PC-3 (cell line): ENCODE measurements around the gene REEP3. TPM values are rescaled to one million over a fixed set of nuclear protein-coding genes. Genes with fewer than 3 reads are reported as not detected.

Experiments
- ATAC-seq: fragments of 200-7000 bp; cut with Tn5 transposase; 2 replicates; pipeline ENCODE4 v1.9.1; 2020; ENCODE audit warnings: mild to moderate bottlenecking, moderate library complexity
- Bru-seq: library from RNA; stranded (reverse); fragments of 400-500 nt; gene quantifications from one replicate; lab custom pipeline; 2021; lab: Mats Ljungman, UMichigan
- BruChase-seq, 2 experiments: library from RNA; stranded (reverse); fragments of 400-500 nt; gene quantifications; one replicate each; lab custom pipeline; 2021; lab: Mats Ljungman, UMichigan
- BruUV-seq: library from RNA; stranded (reverse); fragments of 400-500 nt; replicated peaks from 2 replicates; lab custom pipeline; 2021; lab: Mats Ljungman, UMichigan
- CTCF ChIA-PET: fragments of 300-600 bp; sonication (Branson Sonifier 250); formaldehyde crosslinking; loops from one replicate; lab custom pipeline; 2022; ENCODE audit warnings: antibody characterized with exemption; lab: Charles Lee
- POLR2A ChIA-PET: fragments of 300-600 bp; sonication (Branson Sonifier 250); formaldehyde crosslinking; loops from one replicate; lab custom pipeline; 2022; ENCODE audit warnings: antibody characterized with exemption; ENCODE audit not compliant: unreplicated experiment; lab: Charles Lee
- DNase-seq: peaks from one replicate; pipeline ENCODE4 v3.0.0-alpha.2; 2015
- H2AFZ ChIP-seq: fragments of 300-600 bp; sonication (generic); 2 replicates; pipeline ENCODE4 v1.6.0; 2016; ENCODE audit warnings: antibody characterized with exemption, low read length
- H3F3A ChIP-seq: fragments of 300-600 bp; sonication (generic); one replicate; pipeline ENCODE4 v1.6.0; 2017; ENCODE audit warnings: antibody characterized with exemption, low read length, control low read depth, mild to moderate bottlenecking; ENCODE audit not compliant: unreplicated experiment
- H3K27ac ChIP-seq: fragments of 300-600 bp; sonication (generic); 2 replicates; pipeline ENCODE4 v1.5.1; 2016; ENCODE audit warnings: mild to moderate bottlenecking, low read length
- H3K27me3 ChIP-seq: fragments of 300-600 bp; sonication (generic); 2 replicates; pipeline ENCODE4 v1.6.1; 2016; ENCODE audit warnings: low read length, mixed read lengths
- H3K36me3 ChIP-seq: fragments of 300-600 bp; sonication (generic); 2 replicates; pipeline ENCODE4 v1.6.1; 2016; ENCODE audit warnings: low read depth, mixed run types, low read length, mixed read lengths
- H3K4me1 ChIP-seq: fragments of 300-600 bp; sonication (generic); 2 replicates; pipeline ENCODE4 v1.5.1; 2016; ENCODE audit warnings: low read length; ENCODE audit not compliant: insufficient read depth
- H3K4me2 ChIP-seq: fragments of 300-600 bp; sonication (generic); 2 replicates; pipeline ENCODE4 v1.6.0; 2016; ENCODE audit warnings: low read length
- H3K4me3 ChIP-seq: fragments of 300-600 bp; sonication (generic); 2 replicates; pipeline ENCODE4 v1.5.1; 2016; ENCODE audit warnings: mild to moderate bottlenecking, low read length, mixed read lengths
- H3K79me2 ChIP-seq: fragments of 300-600 bp; sonication (generic); 2 replicates; pipeline ENCODE4 v1.6.1; 2017; ENCODE audit warnings: low read length, mixed read lengths
- H3K9ac ChIP-seq: fragments of 300-600 bp; sonication (generic); 2 replicates; pipeline ENCODE4 v1.6.0; 2016; ENCODE audit warnings: mild to moderate bottlenecking, low read length
- H3K9me2 ChIP-seq: fragments of 300-600 bp; sonication (generic); replicated peaks from 2 replicates; pipeline ENCODE4 v1.6.1; 2016; ENCODE audit warnings: mixed run types, low read length, mixed read lengths
- H3K9me3 ChIP-seq: fragments of 300-600 bp; sonication (generic); 2 replicates; pipeline ENCODE4 v1.6.1; 2016; ENCODE audit warnings: low read length, mixed read lengths
- H4K20me1 ChIP-seq: fragments of 300-600 bp; sonication (generic); 2 replicates; pipeline ENCODE4 v1.6.1; 2016; ENCODE audit warnings: low read length, mixed read lengths
- EZH2 ChIP-seq: fragments of 300-600 bp; sonication (generic); IDR thresholded peaks from one replicate; pipeline ENCODE4 v1.6.1; 2017; ENCODE audit warnings: antibody characterized with exemption, mild to moderate bottlenecking, low read length; ENCODE audit not compliant: unreplicated experiment
- EZH2phosphoT487 ChIP-seq: fragments of 300-600 bp; sonication (generic); IDR thresholded peaks from 2 replicates; pipeline ENCODE4 v1.6.1; 2018; ENCODE audit warnings: mild to moderate bottlenecking, antibody characterized with exemption, low read length, borderline replicate concordance
- intact Hi-C: fragments of 100-400 bp; cut with micrococcal nuclease; formaldehyde crosslinking; loops from 2 replicates; pipeline ENCODE4 v1.9.0; 2023
- long read RNA-seq: library from polyadenylated mRNA; unstranded; transcript quantifications from one replicate; pipeline ENCODE4 v2.0.0, GENCODE V29; 2021; ENCODE audit not compliant: unreplicated experiment
- total RNA-seq: library from RNA; depleted of rRNA; stranded (reverse); fragments of >200 nt; gene quantifications from 2 replicates; pipeline ENCODE4 v1.2.3, GENCODE V29; 2014; rRNA removed
- TF ChIP-seq, protein P1 (sequence below): fragments of 300-600 bp; sonication (generic); conservative IDR thresholded peaks from 2 replicates; pipeline ENCODE4 v1.5.1; 2017; ENCODE audit warnings: antibody characterized with exemption, low read depth, mild to moderate bottlenecking, low read length

REEP3 gene
- 63.2 and 75.2 TPM in 2 replicates for total RNA-seq
- percentile 98 among the genes with signal in this experiment for Bru-seq, nascent RNA
- percentile 94 among the genes with signal in this experiment for BruChase-seq, experiment 1, labeled RNA remaining after a 6-hour chase
- BruChase-seq, experiment 2, labeled RNA remaining after a 2-hour chase, result percentile 98 among the genes with signal in this experiment
- long read RNA-seq, full-length matches to known transcripts, result 290 of 542 reads
- long read RNA-seq, partial matches to known transcripts, result 76 of 542 reads
- long read RNA-seq, other reads (novel, unspliced or antisense), result 176 of 542 reads

DNA sequence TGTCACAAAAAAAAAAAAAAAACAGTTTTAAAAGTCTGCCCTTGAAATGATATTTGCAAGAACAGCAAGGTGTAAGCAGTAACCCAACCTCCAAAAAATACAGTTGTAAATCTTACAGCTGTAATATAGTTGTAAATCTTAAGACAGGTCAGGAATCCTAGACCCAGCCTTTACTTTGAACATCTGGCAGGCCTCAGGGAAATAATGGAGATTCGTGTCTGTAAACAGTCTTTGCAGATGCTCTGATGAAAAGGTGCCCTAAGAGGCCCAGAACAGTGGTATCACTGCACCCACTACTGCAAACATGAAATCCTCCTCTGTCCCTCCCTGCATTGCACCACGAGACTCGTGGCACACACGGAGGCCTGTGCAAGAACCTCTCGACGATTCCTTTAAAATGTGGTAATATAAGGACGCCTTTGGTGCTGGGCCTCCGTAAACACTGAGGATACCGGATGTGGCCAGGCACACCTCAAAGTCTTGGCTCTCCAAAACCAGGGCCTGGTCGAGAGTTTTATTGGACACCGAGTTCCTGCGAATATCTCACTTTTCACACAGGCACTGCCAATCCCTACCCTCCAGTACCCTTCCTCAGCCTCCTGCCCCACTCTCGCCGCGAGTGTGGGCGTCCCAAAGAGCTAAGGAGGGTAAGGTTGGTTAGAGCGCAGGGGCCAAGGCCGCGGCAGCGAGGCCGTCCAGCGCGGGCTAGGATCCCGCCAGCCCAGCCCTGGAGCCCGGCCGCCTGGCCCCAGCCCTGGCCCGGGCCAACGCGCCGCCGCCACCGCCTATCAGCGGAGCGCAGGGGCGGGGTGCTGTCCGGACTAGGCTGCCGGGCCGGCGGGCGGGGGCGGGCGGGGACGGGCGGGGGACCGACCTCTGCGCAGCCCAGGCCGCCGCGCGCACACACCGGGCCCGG is at the start of gene REEP3:
Gene REEP3, plus strand, starts transcription at position 902 of the 916 bp plus-strand sequence. CDS start 145 bp downstream, outside the sequence.
- Histone ChIP-seq H3K27me3 (no peaks in the 10 kb centered on the region), H3K9ac (peak within 1 kb of the TSS; percentile 91), H3K4me2 (peak within 1 kb of the TSS; percentile 86), H3K27ac (peak within 1 kb of the TSS; percentile 89), H3K4me3 (peak within 1 kb of the TSS; percentile 75), H3K4me1 (peaks cover 74% of the 10 kb centered on the region), H3K36me3 (0 out of 2 replicates have a peak, but pooled peaks cover 6% of the 10 kb centered on the region), H3F3A (peaks cover 12% of the 10 kb centered on the region), H4K20me1 (peaks cover 43% of the 10 kb centered on the region), H3K79me2 (peaks cover 92% of the 10 kb centered on the region), H2AFZ (peak within 1 kb of the TSS; percentile 81), H3K9me2 (no peaks in the 10 kb centered on the region), H3K9me3 (no peaks in the 10 kb centered on the region)
- ATAC-seq (peak; percentile 80), DNase-seq (peak; percentile 95)
- intact Hi-C loops, result loop anchor here (1.0 to 5.0 kb wide), 6 partner anchors 33 to 304 kb away; no protein-coding TSS in a partner anchor
- ChIA-PET POLR2A (interaction anchor here (1.0 kb wide), 1 partner anchor 56 kb away, joined by 3 read pairs; no protein-coding TSS in a partner anchor), CTCF (interaction anchor here (0.7 kb wide), 2 partner anchors 40 to 431 kb away, joined by 3 to 5 read pairs; no protein-coding TSS in a partner anchor)
- TF ChIP-seq, protein P1, sequence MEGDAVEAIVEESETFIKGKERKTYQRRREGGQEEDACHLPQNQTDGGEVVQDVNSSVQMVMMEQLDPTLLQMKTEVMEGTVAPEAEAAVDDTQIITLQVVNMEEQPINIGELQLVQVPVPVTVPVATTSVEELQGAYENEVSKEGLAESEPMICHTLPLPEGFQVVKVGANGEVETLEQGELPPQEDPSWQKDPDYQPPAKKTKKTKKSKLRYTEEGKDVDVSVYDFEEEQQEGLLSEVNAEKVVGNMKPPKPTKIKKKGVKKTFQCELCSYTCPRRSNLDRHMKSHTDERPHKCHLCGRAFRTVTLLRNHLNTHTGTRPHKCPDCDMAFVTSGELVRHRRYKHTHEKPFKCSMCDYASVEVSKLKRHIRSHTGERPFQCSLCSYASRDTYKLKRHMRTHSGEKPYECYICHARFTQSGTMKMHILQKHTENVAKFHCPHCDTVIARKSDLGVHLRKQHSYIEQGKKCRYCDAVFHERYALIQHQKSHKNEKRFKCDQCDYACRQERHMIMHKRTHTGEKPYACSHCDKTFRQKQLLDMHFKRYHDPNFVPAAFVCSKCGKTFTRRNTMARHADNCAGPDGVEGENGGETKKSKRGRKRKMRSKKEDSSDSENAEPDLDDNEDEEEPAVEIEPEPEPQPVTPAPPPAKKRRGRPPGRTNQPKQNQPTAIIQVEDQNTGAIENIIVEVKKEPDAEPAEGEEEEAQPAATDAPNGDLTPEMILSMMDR, result no peak
- no peak for TF ChIP-seq EZH2
- no peak for TF ChIP-seq EZH2phosphoT487
- TSS peak; percentile 34 for BruUV-seq

DNA sequence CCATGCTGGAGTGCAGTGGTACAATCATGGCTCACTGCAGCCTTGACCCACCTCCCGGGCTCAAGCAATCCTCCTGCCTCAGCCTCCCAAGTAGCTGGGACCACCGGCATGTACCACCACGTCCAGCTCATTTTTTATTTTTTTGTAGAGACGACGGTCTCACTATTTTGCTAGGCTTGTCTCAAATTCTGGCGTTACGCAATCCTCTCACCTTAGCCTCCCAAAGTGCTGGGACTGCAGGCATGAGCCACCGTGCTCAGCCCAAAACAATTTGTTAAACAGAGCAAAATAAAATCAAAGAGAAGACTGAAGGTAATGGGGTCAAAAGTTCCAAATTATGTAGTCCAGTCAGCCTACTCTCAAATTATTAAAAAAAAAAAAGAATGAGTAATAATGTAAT is 46.7 kb upstream of the REEP3 start:
- H4K20me1 ChIP-seq, result peaks cover 16% of the 10 kb centered on the region; the same call in 1 of the 2 replicates
- no peak for DNase-seq
- no peaks in the 10 kb centered on the region for H3K9me3 ChIP-seq
- no peak overlapping the region for H3K27ac ChIP-seq
- no peak overlapping the region for H3K4me3 ChIP-seq
- no peaks in the 10 kb centered on the region for H3K4me1 ChIP-seq
- no peaks in the 10 kb centered on the region for H3K9me2 ChIP-seq
- intact Hi-C loops, result no loop called here
- no peak for ATAC-seq
- H3K36me3 ChIP-seq, result 0 out of 2 replicates have a peak, but pooled peaks cover 2% of the 10 kb centered on the region
- H2AFZ ChIP-seq, result no peak overlapping the region
- H3K9ac ChIP-seq, result no peak overlapping the region
- peaks cover 86% of the 10 kb centered on the region for H3K79me2 ChIP-seq
- ChIA-PET CTCF (no interaction called here), POLR2A (no interaction called here)
- no peaks in the 10 kb centered on the region for H3K27me3 ChIP-seq
- TF ChIP-seq, protein P1, result no peak
- TF ChIP-seq EZH2phosphoT487 (no peak), EZH2 (no peak)
- no peak overlapping the region for H3K4me2 ChIP-seq
- BruUV-seq, result no TSS peak
- H3F3A ChIP-seq, result no peaks in the 10 kb centered on the region
